ENCODE data around the gene ITGB1.

DNA sequence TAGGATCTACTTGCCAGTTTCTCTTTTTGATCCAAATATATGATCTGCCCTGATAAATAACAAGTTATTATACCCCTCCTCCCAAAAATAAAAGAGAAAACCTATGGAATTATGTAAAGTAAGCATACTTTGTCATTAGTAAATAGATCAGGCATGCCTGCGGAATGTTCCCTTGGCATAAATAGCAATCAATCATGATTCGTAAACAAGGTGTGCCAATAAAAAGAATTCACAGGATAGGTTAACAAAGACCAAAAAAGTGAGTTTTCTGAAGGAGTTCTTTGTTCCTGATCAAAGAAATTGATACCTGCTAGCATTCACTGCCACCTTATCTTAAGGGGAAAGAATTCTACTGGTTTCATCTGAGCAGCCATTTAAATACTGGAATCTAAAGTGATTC, 11.9 kb downstream of the ITGB1 start:
- TF ChIP-seq, protein P1, sequence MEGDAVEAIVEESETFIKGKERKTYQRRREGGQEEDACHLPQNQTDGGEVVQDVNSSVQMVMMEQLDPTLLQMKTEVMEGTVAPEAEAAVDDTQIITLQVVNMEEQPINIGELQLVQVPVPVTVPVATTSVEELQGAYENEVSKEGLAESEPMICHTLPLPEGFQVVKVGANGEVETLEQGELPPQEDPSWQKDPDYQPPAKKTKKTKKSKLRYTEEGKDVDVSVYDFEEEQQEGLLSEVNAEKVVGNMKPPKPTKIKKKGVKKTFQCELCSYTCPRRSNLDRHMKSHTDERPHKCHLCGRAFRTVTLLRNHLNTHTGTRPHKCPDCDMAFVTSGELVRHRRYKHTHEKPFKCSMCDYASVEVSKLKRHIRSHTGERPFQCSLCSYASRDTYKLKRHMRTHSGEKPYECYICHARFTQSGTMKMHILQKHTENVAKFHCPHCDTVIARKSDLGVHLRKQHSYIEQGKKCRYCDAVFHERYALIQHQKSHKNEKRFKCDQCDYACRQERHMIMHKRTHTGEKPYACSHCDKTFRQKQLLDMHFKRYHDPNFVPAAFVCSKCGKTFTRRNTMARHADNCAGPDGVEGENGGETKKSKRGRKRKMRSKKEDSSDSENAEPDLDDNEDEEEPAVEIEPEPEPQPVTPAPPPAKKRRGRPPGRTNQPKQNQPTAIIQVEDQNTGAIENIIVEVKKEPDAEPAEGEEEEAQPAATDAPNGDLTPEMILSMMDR (conservative IDR thresholded peaks at IDR 0.05; ENCODE audit: low read depth in 2 of 2), result no peak
- no peak for TF ChIP-seq POLR2AphosphoS5 (IDR thresholded peaks at IDR 0.05; ENCODE audit: low read depth)
- no peak for TF ChIP-seq EZH2 (IDR thresholded peaks at IDR 0.05; ENCODE audit: low read depth, unreplicated experiment)
- no peak for TF ChIP-seq JUNB (IDR thresholded peaks at IDR 0.05; ENCODE audit: unreplicated experiment)
- no peak for TF ChIP-seq EZH2phosphoT487 (IDR thresholded peaks at IDR 0.05; ENCODE audit: unreplicated experiment)
- TF ChIP-seq CREB1 (CRISPR knock-in tag; IDR thresholded peaks at IDR 0.05; ENCODE audit: low read depth), result no peak
- TF ChIP-seq STAT1 (IDR thresholded peaks at IDR 0.05; ENCODE audit: unreplicated experiment), result no peak
- TF ChIP-seq, protein P2, sequence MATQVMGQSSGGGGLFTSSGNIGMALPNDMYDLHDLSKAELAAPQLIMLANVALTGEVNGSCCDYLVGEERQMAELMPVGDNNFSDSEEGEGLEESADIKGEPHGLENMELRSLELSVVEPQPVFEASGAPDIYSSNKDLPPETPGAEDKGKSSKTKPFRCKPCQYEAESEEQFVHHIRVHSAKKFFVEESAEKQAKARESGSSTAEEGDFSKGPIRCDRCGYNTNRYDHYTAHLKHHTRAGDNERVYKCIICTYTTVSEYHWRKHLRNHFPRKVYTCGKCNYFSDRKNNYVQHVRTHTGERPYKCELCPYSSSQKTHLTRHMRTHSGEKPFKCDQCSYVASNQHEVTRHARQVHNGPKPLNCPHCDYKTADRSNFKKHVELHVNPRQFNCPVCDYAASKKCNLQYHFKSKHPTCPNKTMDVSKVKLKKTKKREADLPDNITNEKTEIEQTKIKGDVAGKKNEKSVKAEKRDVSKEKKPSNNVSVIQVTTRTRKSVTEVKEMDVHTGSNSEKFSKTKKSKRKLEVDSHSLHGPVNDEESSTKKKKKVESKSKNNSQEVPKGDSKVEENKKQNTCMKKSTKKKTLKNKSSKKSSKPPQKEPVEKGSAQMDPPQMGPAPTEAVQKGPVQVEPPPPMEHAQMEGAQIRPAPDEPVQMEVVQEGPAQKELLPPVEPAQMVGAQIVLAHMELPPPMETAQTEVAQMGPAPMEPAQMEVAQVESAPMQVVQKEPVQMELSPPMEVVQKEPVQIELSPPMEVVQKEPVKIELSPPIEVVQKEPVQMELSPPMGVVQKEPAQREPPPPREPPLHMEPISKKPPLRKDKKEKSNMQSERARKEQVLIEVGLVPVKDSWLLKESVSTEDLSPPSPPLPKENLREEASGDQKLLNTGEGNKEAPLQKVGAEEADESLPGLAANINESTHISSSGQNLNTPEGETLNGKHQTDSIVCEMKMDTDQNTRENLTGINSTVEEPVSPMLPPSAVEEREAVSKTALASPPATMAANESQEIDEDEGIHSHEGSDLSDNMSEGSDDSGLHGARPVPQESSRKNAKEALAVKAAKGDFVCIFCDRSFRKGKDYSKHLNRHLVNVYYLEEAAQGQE (IDR thresholded peaks at IDR 0.05; ENCODE audit: unreplicated experiment), result no peak
- TF ChIP-seq ZNF331 (CRISPR knock-in tag; IDR thresholded peaks at IDR 0.05; ENCODE audit: low read depth), result no peak
- TF ChIP-seq, protein P3, sequence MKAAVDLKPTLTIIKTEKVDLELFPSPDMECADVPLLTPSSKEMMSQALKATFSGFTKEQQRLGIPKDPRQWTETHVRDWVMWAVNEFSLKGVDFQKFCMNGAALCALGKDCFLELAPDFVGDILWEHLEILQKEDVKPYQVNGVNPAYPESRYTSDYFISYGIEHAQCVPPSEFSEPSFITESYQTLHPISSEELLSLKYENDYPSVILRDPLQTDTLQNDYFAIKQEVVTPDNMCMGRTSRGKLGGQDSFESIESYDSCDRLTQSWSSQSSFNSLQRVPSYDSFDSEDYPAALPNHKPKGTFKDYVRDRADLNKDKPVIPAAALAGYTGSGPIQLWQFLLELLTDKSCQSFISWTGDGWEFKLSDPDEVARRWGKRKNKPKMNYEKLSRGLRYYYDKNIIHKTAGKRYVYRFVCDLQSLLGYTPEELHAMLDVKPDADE (IDR thresholded peaks at IDR 0.05), result no peak
- no peak for TF ChIP-seq ZNF114 (CRISPR knock-in tag; IDR thresholded peaks at IDR 0.05)
